BLaER1 treated with 17β-estradiol and CSF1 and Interleukin-3, amounts not matched to agents 10 nM and 100 nM (cell line): Measurements from ENCODE around the gene TRIOBP.
A peak's percentile ranks its signal among the peaks of the same experiment; 100 is the strongest.

Experiments
- H3K27ac ChIP-seq, 11 experiments: shearing (Covaris generic); formaldehyde crosslinking; 2 replicates each; pipeline ENCODE4 v1.8.1; 2022
- H3K27me3 ChIP-seq, 11 experiments: shearing (Covaris generic); formaldehyde crosslinking; 2 replicates each; pipeline ENCODE4 v1.8.1; 2022
- H3K36me3 ChIP-seq, 11 experiments: shearing (Covaris generic); formaldehyde crosslinking; 2 replicates each; pipeline ENCODE4 v1.8.1; 2022
- H3K4me1 ChIP-seq, 10 experiments: shearing (Covaris generic); formaldehyde crosslinking; 2 replicates each; pipeline ENCODE4 v1.8.1; 2022
- H3K4me2 ChIP-seq, 11 experiments: shearing (Covaris generic); formaldehyde crosslinking; 2 replicates each; pipeline ENCODE4 v1.8.1; 2022
- H3K4me3 ChIP-seq, 10 experiments: shearing (Covaris generic); formaldehyde crosslinking; 2 replicates each; pipeline ENCODE4 v1.8.1; 2022
- H3K9ac ChIP-seq, 11 experiments: shearing (Covaris generic); formaldehyde crosslinking; 2 replicates each; pipeline ENCODE4 v1.8.1; 2022
- H3K9me3 ChIP-seq, 11 experiments: shearing (Covaris generic); formaldehyde crosslinking; replicated peaks in 1 of 11; 2 replicates each; pipeline ENCODE4 v1.8.1; 2022
- H4K20me1 ChIP-seq, 11 experiments: shearing (Covaris generic); formaldehyde crosslinking; 2 replicates each; pipeline ENCODE4 v1.8.1; 2022
- Cebpa-rat ChIP-seq, 11 experiments: shearing (Covaris generic); IDR thresholded peaks; 2 replicates each; pipeline ENCODE4 v1.8.1; 2022

TRIOBP gene

DNA sequence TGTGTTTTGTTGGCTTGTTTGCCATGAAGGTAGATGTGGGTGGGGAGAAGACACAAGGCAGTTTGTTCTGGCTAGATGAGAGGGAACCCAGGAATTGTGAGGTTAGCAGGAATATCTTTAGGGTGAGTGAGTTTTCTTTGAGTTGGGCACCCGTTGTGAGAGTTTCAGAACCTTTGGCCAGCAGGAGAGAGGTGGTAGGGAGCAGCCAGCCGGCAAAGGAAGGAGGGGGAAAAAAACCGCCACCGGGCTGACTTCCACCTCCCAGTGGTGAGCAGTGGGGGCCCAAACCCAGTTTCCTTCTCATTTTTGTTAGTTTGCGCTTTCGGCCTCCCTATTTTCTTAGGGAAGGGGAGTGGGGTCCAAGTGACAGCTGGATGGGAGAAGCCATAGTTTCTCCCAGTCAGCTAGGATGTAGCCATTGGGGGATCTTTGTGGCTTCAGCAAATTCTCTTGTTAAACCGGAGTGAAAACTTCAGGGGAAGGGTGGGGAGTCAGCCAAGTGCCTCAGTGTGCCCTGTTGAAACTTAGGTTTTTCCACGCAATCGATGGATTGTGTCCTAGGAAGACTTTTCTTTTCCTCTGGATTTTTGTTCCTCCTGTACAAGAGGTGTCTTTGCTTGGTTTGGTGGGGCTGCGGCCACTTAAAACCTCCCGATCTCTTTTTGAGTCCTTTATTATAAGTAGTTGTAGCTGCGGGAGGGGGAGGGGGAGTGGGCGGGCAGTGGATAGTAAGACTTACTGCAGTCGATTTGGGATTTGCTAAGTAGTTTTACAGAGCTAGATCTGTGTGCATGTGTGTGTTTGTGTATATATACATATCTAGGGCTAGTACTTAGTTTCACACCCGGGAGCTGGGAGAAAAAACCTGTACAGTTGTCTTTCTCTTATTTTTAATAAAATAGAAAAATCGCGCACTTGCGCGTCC, 109.8 kb downstream of the TRIOBP start:
- peaks cover 25 to 47% (median 40%) of the 10 kb centered on the region in 10 experiments for H3K4me1 ChIP-seq
- peak overlapping the region; percentile 4 to 99 (median 98); a peak in 18 of 22 replicates for H3K4me2 ChIP-seq
- H3K36me3 ChIP-seq, result no peaks in the 10 kb centered on the region
- no peak overlapping the region for H3K9ac ChIP-seq
- H4K20me1 ChIP-seq, result peaks cover 0 to 49% (median 19%) of the 10 kb centered on the region in 11 experiments; a peak in 9 of 22 replicates
- peaks cover 0 to 13% (median 9%) of the 10 kb centered on the region in 11 experiments; a peak in 13 of 22 replicates for H3K9me3 ChIP-seq
- H3K27me3 ChIP-seq, result peaks cover 83 to 87% (median 86%) of the 10 kb centered on the region in 11 experiments
- peak overlapping the region in 2 of 10 experiments; percentile 62 to 70; a peak in 2 of 20 replicates for H3K4me3 ChIP-seq
- H3K27ac ChIP-seq, result no peak overlapping the region
- TF ChIP-seq Cebpa-rat (IDR thresholded peaks at IDR 0.05), result no peak

DNA sequence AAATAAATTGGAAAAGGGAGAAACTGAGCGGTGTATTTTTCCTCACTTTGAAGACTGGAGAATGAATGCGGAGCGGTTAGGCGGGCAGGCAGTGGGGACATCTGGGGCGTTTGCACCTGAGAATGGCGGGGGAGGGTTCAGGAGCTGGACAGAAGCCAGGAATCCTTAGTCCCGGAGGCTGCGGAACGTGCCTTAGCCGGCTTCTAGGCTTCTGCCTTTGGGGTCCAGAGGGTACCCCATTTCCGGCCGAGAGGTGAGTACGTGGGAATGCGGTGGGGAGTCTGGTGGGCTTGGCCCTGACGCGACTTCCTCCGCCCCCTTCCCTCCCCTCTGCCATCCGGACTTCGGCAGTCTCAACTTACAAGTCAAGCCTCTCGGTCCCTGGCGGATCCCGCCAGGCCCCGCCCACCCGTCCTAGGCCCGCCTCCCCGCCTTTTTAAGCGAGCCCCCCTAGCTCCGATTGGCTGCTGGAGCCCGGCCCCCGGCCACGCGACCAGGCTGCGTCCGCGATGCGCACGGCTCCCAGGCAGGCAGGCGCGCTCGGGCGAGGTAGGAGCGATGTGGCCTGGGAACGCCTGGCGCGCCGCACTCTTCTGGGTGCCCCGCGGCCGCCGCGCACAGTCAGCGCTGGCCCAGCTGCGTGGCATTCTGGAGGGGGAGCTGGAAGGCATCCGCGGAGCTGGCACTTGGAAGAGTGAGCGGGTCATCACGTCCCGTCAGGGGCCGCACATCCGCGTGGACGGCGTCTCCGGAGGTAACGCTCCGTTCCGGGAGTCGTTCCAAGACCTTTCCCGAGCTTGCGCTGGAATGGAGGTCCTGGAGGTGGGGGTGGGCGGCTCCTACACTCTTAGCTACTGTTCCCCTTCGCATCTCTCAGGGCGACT, 110.8 kb downstream of the TRIOBP start, which contains the start of gene GCAT:
Gene GCAT, plus strand, starts transcription at position 525 of the 884 bp plus-strand sequence. Its CDS starts 34 bp downstream, at position 559.
- H3K4me2 ChIP-seq, result peak within 1 kb of the TSS; percentile 92 to 99 (median 99)
- H3K27ac ChIP-seq, result peak within 1 kb of the TSS in 1 of 11 experiments; percentile 12; a peak in 1 of 22 replicates
- peak within 1 kb of the TSS; percentile 2 to 76 (median 65); a peak in 19 of 22 replicates for H3K9ac ChIP-seq
- peaks cover 0 to 13% (median 9%) of the 10 kb centered on the region in 11 experiments; a peak in 13 of 22 replicates for H3K9me3 ChIP-seq
- H3K4me1 ChIP-seq, result peaks cover 25 to 38% (median 31%) of the 10 kb centered on the region in 10 experiments
- peaks cover 73 to 81% (median 76%) of the 10 kb centered on the region in 11 experiments for H3K27me3 ChIP-seq
- no peak for TF ChIP-seq Cebpa-rat (IDR thresholded peaks at IDR 0.05)
- peak within 1 kb of the TSS; percentile 56 to 74 (median 67) for H3K4me3 ChIP-seq
- H3K36me3 ChIP-seq, result no peaks in the 10 kb centered on the region
- H4K20me1 ChIP-seq, result peaks cover 0 to 49% (median 19%) of the 10 kb centered on the region in 11 experiments; a peak in 9 of 22 replicates

DNA sequence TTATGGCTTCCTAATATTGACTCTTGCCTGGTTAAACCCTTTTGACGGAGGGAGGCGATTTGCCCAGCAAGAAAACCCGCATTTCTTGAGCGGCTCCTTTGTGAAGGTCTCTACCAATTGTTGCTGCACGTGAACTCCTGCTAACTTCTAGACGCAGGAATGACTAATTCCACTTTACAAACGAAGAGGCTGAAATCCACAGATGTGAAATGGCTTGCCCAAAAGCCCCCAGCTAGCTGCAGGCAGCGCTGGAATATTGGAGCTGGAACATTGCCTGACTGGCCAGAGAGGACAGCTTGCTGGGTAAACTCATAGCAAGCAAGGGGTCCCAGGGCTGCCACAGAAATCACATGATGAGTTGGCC, 111.4 kb downstream of the TRIOBP start:
- Histone ChIP-seq H3K4me3 (peak overlapping the region; percentile 56 to 74 (median 67)), H3K9me3 (peaks cover 0 to 13% (median 9%) of the 10 kb centered on the region in 11 experiments; a peak in 13 of 22 replicates), H3K36me3 (no peaks in the 10 kb centered on the region), H3K27ac (no peak overlapping the region), H4K20me1 (peaks cover 0 to 48% (median 19%) of the 10 kb centered on the region in 11 experiments; a peak in 9 of 22 replicates), H3K4me1 (peaks cover 20 to 32% (median 26%) of the 10 kb centered on the region in 10 experiments), H3K9ac (peak overlapping the region; percentile 2 to 76 (median 65); a peak in 19 of 22 replicates), H3K4me2 (peak overlapping the region; percentile 92 to 99 (median 99)), H3K27me3 (peaks cover 67 to 75% (median 70%) of the 10 kb centered on the region in 11 experiments)
- TF ChIP-seq Cebpa-rat (IDR thresholded peaks at IDR 0.05), result no peak

DNA sequence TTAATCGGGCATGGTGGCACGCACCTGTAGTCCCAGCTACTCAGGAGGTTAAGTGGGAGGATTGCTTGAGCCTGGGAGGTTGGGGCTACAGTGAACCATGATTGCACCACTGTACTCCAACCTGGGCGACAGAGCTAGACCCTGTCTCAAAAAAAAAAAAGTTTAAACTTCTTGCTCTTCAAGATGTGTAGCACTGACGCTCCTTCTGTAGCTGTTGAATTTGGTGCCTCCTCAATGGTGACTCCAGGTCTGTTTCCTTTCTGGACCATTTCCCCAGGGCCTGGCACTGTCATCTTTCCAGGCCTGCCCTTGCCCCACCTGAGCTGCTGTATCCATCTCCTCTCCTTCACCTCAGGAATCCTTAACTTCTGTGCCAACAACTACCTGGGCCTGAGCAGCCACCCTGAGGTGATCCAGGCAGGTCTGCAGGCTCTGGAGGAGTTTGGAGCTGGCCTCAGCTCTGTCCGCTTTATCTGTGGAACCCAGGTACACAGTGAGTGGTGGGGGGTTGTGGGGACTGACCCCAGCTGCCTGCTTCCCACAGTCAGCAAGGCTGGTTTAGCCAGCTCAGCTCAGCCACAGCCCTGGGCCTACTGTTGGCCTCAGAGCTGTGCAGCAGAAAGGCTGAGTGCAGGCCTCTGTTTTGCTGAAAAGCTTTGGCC, 113.0 kb downstream of the TRIOBP start:
- Histone ChIP-seq H3K36me3 (peaks cover 0 to 8% (median 0%) of the 10 kb centered on the region in 11 experiments; a peak in 2 of 22 replicates), H3K27ac (no peak overlapping the region), H3K9me3 (peaks cover 0 to 12% (median 9%) of the 10 kb centered on the region in 11 experiments; a peak in 13 of 22 replicates), H3K4me2 (no peak overlapping the region), H3K9ac (no peak overlapping the region), H4K20me1 (peaks cover 0 to 33% (median 17%) of the 10 kb centered on the region in 11 experiments; a peak in 9 of 22 replicates), H3K4me1 (peaks cover 16 to 29% (median 24%) of the 10 kb centered on the region in 10 experiments), H3K4me3 (no peak overlapping the region), H3K27me3 (peaks cover 52 to 59% (median 54%) of the 10 kb centered on the region in 11 experiments)
- TF ChIP-seq Cebpa-rat (IDR thresholded peaks at IDR 0.05), result no peak

DNA sequence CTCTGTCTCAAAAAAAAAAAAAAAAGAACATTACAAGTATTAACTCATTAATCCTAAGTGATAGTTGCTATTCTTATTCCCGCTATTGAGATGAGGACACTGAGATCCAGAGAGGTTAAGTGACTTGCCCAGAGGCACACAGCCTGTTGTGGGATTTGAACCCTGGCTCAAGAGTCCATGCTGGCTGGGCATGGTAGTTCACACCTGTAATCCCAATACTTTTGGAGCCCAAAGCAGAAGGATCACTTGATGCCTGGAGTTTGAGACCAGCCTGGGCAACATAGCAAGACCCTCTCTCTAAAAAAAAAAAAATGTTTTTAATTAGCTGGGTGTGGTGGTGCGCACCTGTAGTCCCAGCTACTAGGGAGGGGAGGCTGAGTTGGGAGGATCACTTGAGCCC, 115.0 kb downstream of the TRIOBP start:
- peaks cover 31 to 39% (median 34%) of the 10 kb centered on the region in 11 experiments for H3K27me3 ChIP-seq
- H3K4me1 ChIP-seq, result peaks cover 8 to 20% (median 16%) of the 10 kb centered on the region in 10 experiments
- peaks cover 0 to 20% (median 3%) of the 10 kb centered on the region in 11 experiments; a peak in 7 of 22 replicates for H4K20me1 ChIP-seq
- H3K4me3 ChIP-seq, result no peak overlapping the region
- peaks cover 0 to 28% (median 0%) of the 10 kb centered on the region in 11 experiments; a peak in 3 of 22 replicates for H3K36me3 ChIP-seq
- TF ChIP-seq Cebpa-rat (IDR thresholded peaks at IDR 0.05), result no peak
- no peak overlapping the region for H3K4me2 ChIP-seq
- H3K9ac ChIP-seq, result no peak overlapping the region
- H3K9me3 ChIP-seq, result no peaks in the 10 kb centered on the region
- H3K27ac ChIP-seq, result no peak overlapping the region

DNA sequence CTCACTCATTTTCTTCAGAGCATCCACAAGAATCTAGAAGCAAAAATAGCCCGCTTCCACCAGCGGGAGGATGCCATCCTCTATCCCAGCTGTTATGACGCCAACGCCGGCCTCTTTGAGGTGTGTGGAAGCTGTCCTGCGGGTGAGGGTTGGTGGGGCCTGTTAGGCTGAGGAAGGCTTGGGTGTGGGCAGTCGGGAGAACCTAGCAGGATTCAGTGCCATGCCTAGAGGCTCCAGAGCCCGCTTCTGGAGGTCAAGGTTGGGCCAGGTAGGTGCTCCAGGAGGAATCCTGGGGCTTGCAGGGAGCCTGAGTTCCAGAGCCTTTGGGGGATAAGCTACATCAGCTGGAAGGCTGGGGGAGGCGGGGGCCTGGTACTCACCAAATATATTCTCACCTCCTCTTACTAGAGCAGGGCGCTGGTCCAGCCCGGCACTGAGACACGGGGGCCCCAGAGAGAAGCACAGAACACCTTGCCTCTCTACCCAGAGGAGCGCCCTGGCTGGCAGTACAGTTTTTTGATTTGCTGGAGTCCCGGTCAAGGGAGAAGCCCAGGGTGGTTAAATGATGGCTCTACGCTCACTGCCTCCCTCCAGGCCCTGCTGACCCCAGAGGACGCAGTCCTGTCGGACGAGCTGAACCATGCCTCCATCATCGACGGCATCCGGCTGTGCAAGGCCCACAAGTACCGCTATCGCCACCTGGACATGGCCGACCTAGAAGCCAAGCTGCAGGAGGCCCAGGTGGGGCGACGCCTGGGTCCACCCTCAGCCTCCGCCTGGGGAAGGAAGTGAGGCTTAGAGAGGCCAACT, 116.2 kb downstream of the TRIOBP start:
- H3K4me3 ChIP-seq, result no peak overlapping the region
- H3K9me3 ChIP-seq, result no peaks in the 10 kb centered on the region
- H3K36me3 ChIP-seq, result peaks cover 0 to 28% (median 0%) of the 10 kb centered on the region in 11 experiments; a peak in 3 of 22 replicates
- peaks cover 8 to 15% (median 10%) of the 10 kb centered on the region in 10 experiments for H3K4me1 ChIP-seq
- peaks cover 0 to 20% (median 3%) of the 10 kb centered on the region in 11 experiments; a peak in 4 of 22 replicates for H4K20me1 ChIP-seq
- H3K9ac ChIP-seq, result no peak overlapping the region; a peak in 1 of 22 replicates
- peaks cover 26 to 36% (median 31%) of the 10 kb centered on the region in 11 experiments for H3K27me3 ChIP-seq
- H3K4me2 ChIP-seq, result no peak overlapping the region
- no peak overlapping the region for H3K27ac ChIP-seq
- no peak for TF ChIP-seq Cebpa-rat (IDR thresholded peaks at IDR 0.05)

DNA sequence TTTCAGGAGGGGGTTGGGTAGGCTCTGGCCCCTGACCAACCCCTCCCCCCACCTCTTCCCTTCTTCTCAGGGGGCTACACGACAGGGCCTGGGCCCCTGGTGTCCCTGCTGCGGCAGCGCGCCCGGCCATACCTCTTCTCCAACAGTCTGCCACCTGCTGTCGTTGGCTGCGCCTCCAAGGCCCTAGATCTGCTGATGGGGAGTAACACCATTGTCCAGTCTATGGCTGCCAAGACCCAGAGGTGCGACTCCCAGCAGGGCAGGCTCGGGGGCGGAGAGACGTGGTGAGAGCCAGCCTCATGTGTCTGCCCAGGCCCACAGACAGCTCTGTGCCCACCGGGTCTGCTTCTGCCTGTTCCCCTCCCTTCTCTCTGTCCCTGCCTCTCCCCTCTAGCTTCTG, 118.7 kb downstream of the TRIOBP start:
- H3K27ac ChIP-seq, result no peak overlapping the region
- H3K9ac ChIP-seq, result peak overlapping the region in 2 of 11 experiments; percentile 3 to 19; a peak in 2 of 22 replicates
- peaks cover 6 to 13% (median 10%) of the 10 kb centered on the region in 10 experiments; a peak in 15 of 20 replicates for H3K4me1 ChIP-seq
- peaks cover 0 to 10% (median 0%) of the 10 kb centered on the region in 11 experiments; a peak in 5 of 22 replicates for H4K20me1 ChIP-seq
- H3K4me3 ChIP-seq, result no peak overlapping the region
- H3K27me3 ChIP-seq, result peaks cover 30 to 39% (median 34%) of the 10 kb centered on the region in 11 experiments
- no peaks in the 10 kb centered on the region for H3K9me3 ChIP-seq
- no peak overlapping the region for H3K4me2 ChIP-seq
- peaks cover 0 to 28% (median 0%) of the 10 kb centered on the region in 11 experiments; a peak in 3 of 22 replicates for H3K36me3 ChIP-seq
- no peak for TF ChIP-seq Cebpa-rat (IDR thresholded peaks at IDR 0.05)
